Gastroesophageal sphincter (tissue), 4 donors: Measurements from ENCODE around the gene SLC43A2. TPM values are rescaled to one million over a fixed set of nuclear protein-coding genes. Genes with fewer than 3 reads are reported as not detected.

Source experiments
- ATAC-seq: fragments of 150-250 bp; one replicate; pipeline ENCODE4 v1.9.1; 2016; ENCODE audit warnings: mild to moderate bottlenecking, moderate library complexity
- H3K27ac ChIP-seq, 4 donors: fragments of 200-600 bp; sonication (generic) in 3 of 4; 1 replicate in 3 of 4; 2 replicates in 1 of 4; pipeline ENCODE4 v1.5.1; 2016 to 2019
- H3K27me3 ChIP-seq: fragments of 200-600 bp; sonication (generic); one replicate; pipeline ENCODE4 v1.5.1; 2019
- H3K36me3 ChIP-seq, 2 donors: fragments of 200-600 bp; sonication (generic); one replicate each; pipeline ENCODE4 v1.5.1; 2019; ENCODE audit warnings: control low read depth in 1 of 2
- H3K4me1 ChIP-seq, 3 donors: fragments of 200-600 bp; sonication (generic); 1 replicate in 2 of 3; 2 replicates in 1 of 3; pipeline ENCODE4 v1.5.1; 2016 to 2019; ENCODE audit warnings: control low read depth in 2 of 3
- H3K4me3 ChIP-seq, 2 donors: fragments of 200-600 bp; sonication (generic); one replicate each; pipeline ENCODE4 v1.5.1; 2019; ENCODE audit warnings: mild to moderate bottlenecking in 1 of 2, moderate library complexity in 1 of 2
- H3K9me3 ChIP-seq, 3 donors: fragments of 200-600 bp; sonication (generic); one replicate each; pipeline ENCODE4 v1.5.1; 2017 to 2019; ENCODE audit warnings: control low read depth in 2 of 3
- EP300 ChIP-seq: sonication (generic); formaldehyde crosslinking; IDR thresholded peaks from one replicate; pipeline ENCODE4 v1.6.1; 2017; ENCODE audit warnings: antibody characterized with exemption, mild to moderate bottlenecking
- POLR2A ChIP-seq, 2 donors: fragments of 450-650 bp; IDR thresholded peaks; one replicate each; pipeline ENCODE4 v1.6.1; 2017; ENCODE audit warnings: antibody characterized with exemption in 2 of 2, mild to moderate bottlenecking in 2 of 2, moderate library complexity in 1 of 2
- POLR2AphosphoS5 ChIP-seq: sonication (generic); formaldehyde crosslinking; IDR thresholded peaks from one replicate; pipeline ENCODE4 v1.6.1; 2017; ENCODE audit warnings: antibody characterized with exemption
- WGBS, 2 donors: methylation state at CpG; one replicate each; pipeline ENCODE4 v1.1.5; 2018; ENCODE audit warnings: low coverage in 1 of 2; 5-methylcytosine and 5-hydroxymethylcytosine counted together
- total RNA-seq, 4 donors: library from RNA; depleted of rRNA; stranded (reverse); fragments of >200 nt; gene quantifications; one replicate each; pipeline ENCODE4 v1.1.0, GENCODE V29; 2016
- TF ChIP-seq, protein P1 (sequence below), 4 experiments: fragments of 200-600 bp in 2 of 4; fragments of 450-650 bp in 2 of 4; sonication (generic) in 1 of 4; IDR thresholded peaks; one replicate each; pipeline ENCODE4 v1.5.1; 2017 to 2019; ENCODE audit warnings: antibody characterized with exemption in 4 of 4, mild to moderate bottlenecking in 2 of 4, moderate library complexity in 2 of 4

Gene SLC43A2
- total RNA-seq, 4 donors from 2014 or later, result 6.4 to 16.8 (median 10.4) TPM

- Histone ChIP-seq H3K36me3 (peaks cover 0 to 28% of the 10 kb centered on the region in 2 donors), H3K4me1 (peaks cover 0 to 6% (median 5%) of the 10 kb centered on the region in 3 donors), H3K9me3 (no peaks in the 10 kb centered on the region), H3K27me3 (no peaks in the 10 kb centered on the region), H3K27ac (no peak overlapping the region), H3K4me3 (no peak overlapping the region)
- no CpG with 5 or more reads among the region's 19 CpGs for WGBS, 2 donors
- ATAC-seq, result no peak
- TF ChIP-seq POLR2A (IDR thresholded peaks at IDR 0.05), result no peak
- TF ChIP-seq, protein P1, sequence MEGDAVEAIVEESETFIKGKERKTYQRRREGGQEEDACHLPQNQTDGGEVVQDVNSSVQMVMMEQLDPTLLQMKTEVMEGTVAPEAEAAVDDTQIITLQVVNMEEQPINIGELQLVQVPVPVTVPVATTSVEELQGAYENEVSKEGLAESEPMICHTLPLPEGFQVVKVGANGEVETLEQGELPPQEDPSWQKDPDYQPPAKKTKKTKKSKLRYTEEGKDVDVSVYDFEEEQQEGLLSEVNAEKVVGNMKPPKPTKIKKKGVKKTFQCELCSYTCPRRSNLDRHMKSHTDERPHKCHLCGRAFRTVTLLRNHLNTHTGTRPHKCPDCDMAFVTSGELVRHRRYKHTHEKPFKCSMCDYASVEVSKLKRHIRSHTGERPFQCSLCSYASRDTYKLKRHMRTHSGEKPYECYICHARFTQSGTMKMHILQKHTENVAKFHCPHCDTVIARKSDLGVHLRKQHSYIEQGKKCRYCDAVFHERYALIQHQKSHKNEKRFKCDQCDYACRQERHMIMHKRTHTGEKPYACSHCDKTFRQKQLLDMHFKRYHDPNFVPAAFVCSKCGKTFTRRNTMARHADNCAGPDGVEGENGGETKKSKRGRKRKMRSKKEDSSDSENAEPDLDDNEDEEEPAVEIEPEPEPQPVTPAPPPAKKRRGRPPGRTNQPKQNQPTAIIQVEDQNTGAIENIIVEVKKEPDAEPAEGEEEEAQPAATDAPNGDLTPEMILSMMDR (IDR thresholded peaks at IDR 0.05), result no peak
- TF ChIP-seq POLR2AphosphoS5, result no peak
- no peak for TF ChIP-seq EP300
These were observed 10.1 kb upstream of the SLC43A2 start for GRCh38 chr17:1638624-1639300.

DNA sequence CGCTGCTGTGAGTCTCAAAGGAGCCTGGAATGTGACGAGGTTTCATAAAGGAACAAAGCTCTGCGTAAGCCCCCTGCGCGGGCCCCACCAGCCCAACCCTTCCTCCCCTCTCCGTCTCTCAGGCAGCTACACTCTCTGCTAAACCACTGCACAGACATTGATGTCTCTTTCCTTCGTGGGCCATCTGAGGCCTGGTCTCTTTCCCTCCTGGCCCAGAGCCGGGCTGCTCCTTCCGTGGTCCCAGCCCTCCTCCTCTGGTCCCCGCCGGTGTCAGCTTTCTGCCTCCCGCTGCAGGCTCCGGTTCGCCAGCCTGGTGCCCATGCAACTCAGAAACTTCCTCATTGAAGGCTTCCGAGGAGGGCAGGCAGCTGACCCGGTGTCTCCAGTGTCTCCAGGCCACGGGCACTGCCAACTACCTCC, 9.5 kb upstream of the SLC43A2 start:
- Histone ChIP-seq H3K27me3 (no peaks in the 10 kb centered on the region), H3K4me1 (peaks cover 0 to under 1% (median 0%) of the 10 kb centered on the region in 3 donors), H3K36me3 (peaks cover 0 to 28% of the 10 kb centered on the region in 2 donors), H3K27ac (no peak overlapping the region), H3K9me3 (no peaks in the 10 kb centered on the region), H3K4me3 (no peak overlapping the region)
- TF ChIP-seq POLR2AphosphoS5 (no peak), EP300 (no peak), POLR2A (IDR thresholded peaks at IDR 0.05) (no peak)
- TF ChIP-seq, protein P1 (IDR thresholded peaks at IDR 0.05), result no peak
- 20 to 85% methylated on average over 2 to 6 of the region's 17 CpGs for WGBS, 2 donors
- ATAC-seq, result no peak

- no peak overlapping the region for H3K27ac ChIP-seq
- peaks cover 0 to 28% of the 10 kb centered on the region in 2 donors for H3K36me3 ChIP-seq
- no peaks in the 10 kb centered on the region for H3K9me3 ChIP-seq
- 0 to 66% methylated on average over 1 to 5 of the region's 15 CpGs for WGBS, 2 donors
- H3K4me1 ChIP-seq, result no peaks in the 10 kb centered on the region
- H3K27me3 ChIP-seq, result no peaks in the 10 kb centered on the region
- TF ChIP-seq EP300 (no peak), POLR2AphosphoS5 (no peak), POLR2A (IDR thresholded peaks at IDR 0.05) (no peak)
- TF ChIP-seq, protein P1 (IDR thresholded peaks at IDR 0.05), result no peak
- ATAC-seq, result no peak
- no peak overlapping the region for H3K4me3 ChIP-seq
These were observed 8.2 kb upstream of the SLC43A2 start for GRCh38 chr17:1636732-1637285.

DNA sequence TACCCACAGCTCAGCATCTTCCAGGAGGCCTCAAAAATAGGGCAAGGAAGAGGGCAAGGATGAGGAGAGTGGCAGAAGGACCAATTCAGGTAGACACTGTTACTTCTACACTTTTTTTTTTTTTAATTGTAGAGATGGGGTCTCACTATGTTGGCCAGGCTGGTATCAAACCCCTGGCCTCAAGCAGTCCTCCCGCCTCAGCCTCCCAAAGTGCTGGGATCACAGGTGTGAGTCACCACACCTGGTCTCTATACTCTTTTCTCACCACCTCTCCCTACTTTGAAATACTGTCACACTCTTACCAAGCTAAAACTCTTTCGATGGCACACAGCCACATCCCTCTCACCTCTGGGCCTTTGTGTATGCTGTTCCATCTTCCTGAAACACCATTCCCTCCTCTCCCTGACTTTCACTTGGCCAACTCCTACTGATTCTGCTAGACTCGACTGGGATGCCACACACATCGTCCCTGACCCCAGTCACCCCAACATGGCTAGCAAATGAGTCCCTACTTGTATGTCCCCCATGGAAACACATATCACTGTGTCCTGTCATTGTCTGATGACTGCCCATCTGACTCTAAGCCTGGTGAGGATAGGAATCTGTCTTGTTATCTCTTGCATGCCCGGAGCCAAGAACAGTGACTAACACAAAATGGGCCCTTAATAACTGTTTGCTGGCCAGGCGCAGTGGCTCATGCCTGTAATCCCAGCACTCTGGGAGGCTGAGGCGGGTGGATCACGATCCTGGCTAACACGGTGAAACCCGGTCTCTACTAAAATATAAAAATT, 7.2 kb upstream of the SLC43A2 start:
- Histone ChIP-seq H3K4me3 (no peak overlapping the region), H3K4me1 (no peaks in the 10 kb centered on the region), H3K9me3 (no peaks in the 10 kb centered on the region), H3K27ac (no peak overlapping the region), H3K36me3 (peaks cover 0 to 28% of the 10 kb centered on the region in 2 donors), H3K27me3 (no peaks in the 10 kb centered on the region)
- 78 to 80% methylated on average over 3 to 6 of the region's 10 CpGs for WGBS, 2 donors
- ATAC-seq, result no peak
- TF ChIP-seq POLR2A (IDR thresholded peaks at IDR 0.05), result no peak
- no peak for TF ChIP-seq EP300
- TF ChIP-seq POLR2AphosphoS5, result no peak
- TF ChIP-seq, protein P1 (IDR thresholded peaks at IDR 0.05), result no peak
